Astrocyte (in vitro differentiated cells and primary cell): ENCODE data around the gene SYPL2.

ENCODE experiments used
- CTCF ChIP-seq: IDR thresholded peaks from 2 replicates; pipeline ENCODE4 v1.5.1; 2011; ENCODE audit warnings: low read depth, mild to moderate bottlenecking, inconsistent platforms, low read length, moderate library complexity; ENCODE audit not compliant: insufficient read depth
- EZH2 ChIP-seq: IDR thresholded peaks from 2 replicates; pipeline ENCODE4 v1.6.1; 2012; ENCODE audit warnings: mild to moderate bottlenecking, low read length, inconsistent platforms; ENCODE audit not compliant: insufficient read depth

DNA sequence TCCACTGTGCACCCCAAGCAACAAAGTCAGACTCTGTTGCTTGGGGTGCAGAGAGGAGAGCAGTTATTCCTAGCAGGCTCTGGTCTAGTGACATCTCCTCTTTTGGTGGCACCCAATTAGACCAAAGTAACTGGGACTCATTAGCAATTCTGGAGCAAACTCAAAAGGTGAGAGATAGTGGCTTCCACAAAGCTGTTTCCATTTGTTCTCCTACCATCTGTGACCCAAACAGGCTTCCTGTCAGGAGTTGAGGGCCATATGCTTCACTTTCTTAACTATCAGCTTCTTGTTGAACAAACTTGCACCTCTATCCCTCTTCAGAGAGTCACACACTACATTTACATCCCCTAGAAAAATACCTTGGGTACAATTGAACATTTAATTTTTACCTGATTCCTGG, 15.9 kb downstream of the SYPL2 start:
- TF ChIP-seq CTCF (no peak), EZH2 (no peak)
